Head of caudate nucleus (tissue), 42 donors: Measurements from ENCODE around the gene USP32.
A peak's percentile ranks its signal among the peaks of the same experiment; 100 is the strongest.
"Not testable (repeated sequence)": the region's sequence is repeated elsewhere in the genome, so short reads cannot be mapped to it uniquely, and the experiment has no call there.

Experiments
- DNase-seq, 42 donors: peaks; one replicate each; pipeline versions ENCODE4 v3.0.0 to v3.0.0-alpha.2; 2020 to 2021; ENCODE audit warnings: mixed read lengths in 7 of 42
- intact Hi-C: fragments of 100-400 bp; cut with DNase I; formaldehyde crosslinking; loops from one replicate; pipeline ENCODE4 v1.15.0; 2022

The USP32 gene

GRCh38 chr17:60383379-60383778, 8.6 kb downstream of the USP32 start:
- no peak for DNase-seq
- intact Hi-C loops = no loop called here

DNA sequence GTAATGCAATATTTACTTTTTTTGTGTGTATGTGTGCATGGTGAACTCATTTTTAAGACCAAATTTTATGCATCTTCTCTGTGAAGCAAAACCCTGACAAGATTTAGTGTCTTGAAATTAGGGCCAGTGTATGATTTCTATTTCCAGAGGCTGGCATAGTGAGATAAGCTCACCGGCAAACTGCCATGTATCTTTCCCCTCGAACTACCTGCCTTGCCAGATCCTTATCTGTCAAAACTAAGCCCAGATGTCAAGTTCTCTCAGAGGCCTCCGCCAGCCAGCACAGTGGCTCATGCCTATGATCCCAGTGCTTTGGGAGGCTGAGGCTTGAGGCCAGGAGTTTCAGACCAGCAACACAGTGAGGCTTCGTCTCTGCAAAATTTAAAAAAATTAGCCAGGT, 10.0 kb downstream of the USP32 start:
- no peak for DNase-seq
- intact Hi-C loops = no loop called here

DNA sequence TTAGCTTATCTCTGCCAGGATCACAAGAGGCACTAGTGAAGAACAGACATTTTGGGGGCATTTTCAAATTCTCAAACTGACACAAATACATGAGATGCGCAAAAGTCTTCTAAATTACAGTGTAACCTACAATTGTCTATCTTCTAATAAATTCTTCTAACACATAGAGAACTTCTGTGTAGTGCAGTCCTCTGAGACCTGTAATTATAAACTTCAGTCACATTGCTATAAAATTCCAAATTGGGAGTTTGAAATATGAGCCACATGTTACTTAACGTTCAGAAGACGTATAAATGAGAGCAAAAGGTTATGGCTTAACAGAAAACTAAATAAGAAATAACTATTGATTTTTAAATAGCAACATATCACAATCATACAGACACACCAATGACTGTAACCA, 12.5 kb downstream of the USP32 start:
- DNase-seq, intact Hi-C loops: not testable (repeated sequence)

GRCh38 chr17:60378187-60378586, 13.7 kb downstream of the USP32 start:
- intact Hi-C loops, DNase-seq: not testable (repeated sequence)

- intact Hi-C loops = no loop called here
- no peak for DNase-seq
These were observed 19.0 kb downstream of the USP32 start for GRCh38 chr17:60372790-60373483.

DNA sequence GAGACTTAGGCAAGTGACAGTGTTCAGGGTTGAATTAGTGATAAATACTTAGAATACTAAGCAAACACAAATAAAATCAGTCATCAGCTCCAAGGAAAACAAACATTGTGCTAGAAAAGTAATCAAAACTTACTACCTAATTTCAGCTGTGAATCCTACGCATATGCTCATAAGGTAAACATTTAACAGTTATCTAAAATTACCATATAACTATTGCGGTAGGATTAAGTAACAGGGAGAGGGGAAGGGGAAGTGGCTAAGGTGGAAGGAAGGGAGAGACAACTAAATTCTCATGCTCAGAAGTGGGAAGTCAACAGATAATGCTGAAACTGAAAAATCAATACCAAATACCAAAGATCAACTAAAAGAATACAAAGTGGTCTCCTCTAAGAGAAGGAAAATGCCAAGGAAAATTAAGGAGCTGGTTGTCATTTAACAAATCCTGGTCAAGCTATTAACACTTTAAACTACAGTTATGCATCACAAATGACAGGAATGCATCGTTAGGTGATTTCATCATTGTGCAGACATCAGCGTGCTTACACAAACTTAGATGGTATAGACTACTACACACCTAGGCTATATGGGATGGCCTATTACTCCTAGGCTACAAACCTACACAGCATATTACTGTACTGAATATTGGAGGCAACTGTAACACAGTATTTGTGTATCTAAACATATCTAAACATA, 20.0 kb downstream of the USP32 start:
- intact Hi-C loops = no loop called here
- DNase-seq = no peak

DNA sequence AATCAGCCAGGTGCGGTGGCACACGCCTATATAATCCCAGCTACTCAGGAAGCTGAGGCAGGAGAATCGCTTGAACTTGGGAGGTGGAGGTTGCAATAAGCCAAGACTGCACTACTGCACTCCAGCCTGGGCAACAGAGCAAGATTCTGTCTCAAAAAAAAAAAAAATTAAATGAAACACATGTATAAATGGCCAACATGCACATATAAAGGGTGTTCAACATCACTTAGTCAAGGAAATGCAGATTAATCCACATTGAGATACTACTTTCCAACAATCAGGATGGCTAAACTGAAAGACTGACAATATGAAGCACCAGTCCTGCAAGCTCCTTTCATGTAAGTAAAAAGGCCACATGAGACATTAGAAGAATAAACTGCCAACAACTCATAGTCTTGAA, 20.5 kb downstream of the USP32 start:
- intact Hi-C loops = no loop called here
- no peak for DNase-seq

DNA sequence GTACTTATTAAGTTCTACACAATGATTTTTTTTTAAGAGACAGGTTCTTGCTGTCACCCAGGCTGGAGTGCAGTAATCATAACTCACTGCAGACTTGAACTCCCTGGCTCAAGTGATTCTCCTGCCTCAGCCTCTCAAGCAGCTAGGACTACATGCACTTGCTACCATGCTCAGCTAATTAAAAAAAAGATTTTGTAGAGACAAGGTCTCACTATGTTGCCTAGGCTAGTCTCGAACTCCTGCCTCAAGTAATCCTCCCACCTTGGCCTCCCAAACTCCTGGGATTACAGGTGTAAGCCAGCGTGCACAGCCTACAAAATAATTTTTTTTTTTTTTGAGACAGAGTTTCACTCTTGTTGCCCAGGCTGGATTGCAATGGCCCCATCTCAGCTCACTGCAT, 22.2 kb downstream of the USP32 start:
- DNase-seq = no peak
- intact Hi-C loops = no loop called here

DNA sequence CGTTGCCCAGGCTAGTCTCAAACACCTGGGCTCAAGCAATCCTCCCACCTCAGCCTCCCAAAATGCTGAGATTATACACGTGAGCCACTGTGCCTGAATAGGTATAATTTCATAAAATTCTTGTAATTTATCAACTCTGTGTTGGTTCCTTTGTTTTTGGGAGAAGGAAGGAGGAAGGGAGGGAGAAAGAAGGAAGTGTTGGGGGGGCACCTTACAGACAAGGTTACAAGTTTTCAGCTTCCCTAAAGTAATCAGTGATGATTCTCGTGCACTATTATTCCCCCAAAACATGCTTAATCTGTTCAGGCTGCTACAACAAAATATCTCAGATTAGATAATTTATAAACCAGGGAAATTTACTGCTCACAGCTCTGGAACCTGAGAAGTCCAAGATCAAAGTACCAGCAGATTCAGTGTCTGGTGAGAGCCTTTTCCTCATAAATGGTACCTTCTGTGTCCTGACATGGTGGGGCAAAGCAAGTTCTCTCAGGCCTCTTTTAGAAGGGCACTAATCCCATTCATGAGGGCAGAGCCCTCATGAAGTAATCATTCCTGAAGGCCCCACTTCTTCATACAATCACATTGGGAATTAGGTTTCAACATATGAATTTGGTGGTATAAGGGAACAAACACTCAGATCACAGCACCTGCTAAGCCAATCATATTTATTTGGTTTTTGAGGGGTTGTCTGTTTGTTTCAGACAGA, 28.1 kb downstream of the USP32 start:
- DNase-seq = no peak
- intact Hi-C loops = no loop called here

GRCh38 chr17:60362329-60362728, 29.6 kb downstream of the USP32 start:
- DNase-seq = no peak
- intact Hi-C loops = no loop called here

GRCh38 chr17:60361889-60362288, 30.0 kb downstream of the USP32 start:
- DNase-seq = no peak
- intact Hi-C loops = no loop called here

GRCh38 chr17:60359415-60359814, 32.5 kb downstream of the USP32 start:
- DNase-seq = no peak
- intact Hi-C loops = no loop called here

- no peak for DNase-seq
- intact Hi-C loops = no loop called here
These were observed 33.2 kb downstream of the USP32 start for GRCh38 chr17:60358606-60359225.

DNA sequence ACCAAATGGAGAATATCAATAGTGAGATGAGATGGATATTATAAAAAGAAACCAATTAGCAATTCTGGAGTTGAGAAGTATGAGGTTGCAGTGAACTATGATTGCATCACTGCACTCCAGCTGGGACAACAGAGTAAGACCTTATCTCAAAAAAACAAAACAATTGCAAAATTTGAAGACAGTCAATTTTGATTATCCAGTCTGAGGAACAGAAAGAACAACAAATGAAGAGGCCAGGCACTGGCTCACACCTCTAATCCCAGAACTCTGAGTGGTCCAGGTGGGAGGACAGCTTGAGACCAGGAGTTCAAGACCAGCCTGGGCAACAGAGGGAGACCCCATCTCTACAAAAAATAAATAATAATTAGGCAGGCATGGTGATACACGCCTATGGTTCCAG, 35.0 kb downstream of the USP32 start:
- no peak for DNase-seq
- intact Hi-C loops = no loop called here

GRCh38 chr17:60355663-60356594, 36.0 kb downstream of the USP32 start:
- intact Hi-C loops = no loop called here
- no peak for DNase-seq

GRCh38 chr17:60354223-60354622, 37.7 kb downstream of the USP32 start:
- no peak for DNase-seq
- intact Hi-C loops = no loop called here

DNA sequence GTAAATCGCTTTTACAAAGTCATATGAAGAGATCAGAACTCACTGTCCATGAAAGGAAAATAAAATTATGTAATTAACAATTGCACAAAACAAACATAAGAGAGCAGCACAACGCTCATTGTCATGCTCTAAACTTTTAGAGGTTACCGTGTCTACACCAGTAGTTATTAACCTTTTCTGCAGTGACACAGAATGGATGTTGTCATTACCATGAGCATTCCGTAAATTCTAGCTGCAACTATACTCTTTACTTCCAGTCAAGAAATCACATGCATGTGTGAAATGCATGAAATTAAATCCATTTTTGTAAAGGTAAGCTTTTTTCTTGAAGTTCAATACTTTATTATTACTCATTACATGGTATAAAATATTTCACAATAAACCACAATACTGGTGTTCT, 38.2 kb downstream of the USP32 start:
- no peak for DNase-seq
- intact Hi-C loops = no loop called here

GRCh38 chr17:60352569-60352968, 39.4 kb downstream of the USP32 start:
- intact Hi-C loops = no loop called here
- DNase-seq = peak in 1 of 42 donors; percentile 4

DNA sequence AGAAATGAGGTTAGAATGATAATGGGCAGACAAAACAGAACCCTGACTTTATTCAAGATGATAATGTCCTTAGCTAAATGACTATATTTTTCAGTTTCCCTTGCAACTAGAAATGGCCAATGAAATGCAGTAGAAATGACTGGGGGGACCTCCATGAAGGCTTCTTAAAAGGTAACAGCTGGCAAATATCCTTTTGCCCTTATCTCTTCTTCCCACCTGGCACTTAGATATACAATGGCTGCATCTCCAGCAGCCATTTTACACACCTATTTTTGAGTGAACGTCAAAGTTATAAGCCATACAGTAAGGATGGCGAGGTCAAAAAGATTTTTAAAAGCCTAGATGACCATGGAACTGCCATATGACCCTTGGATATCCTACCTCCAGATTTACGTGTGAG, 39.9 kb downstream of the USP32 start:
- DNase-seq = peak in 1 of 42 donors; percentile 3
- intact Hi-C loops = no loop called here
